Endothelial cell (in vitro differentiated cells): ENCODE results near the gene NID2. TPM values are rescaled to one million over a fixed set of nuclear protein-coding genes. Genes with fewer than 3 reads are reported as not detected.

Source experiments
- DNase-seq: peaks from one replicate; pipeline ENCODE4 v3.0.0; 2021; ENCODE audit warnings: low spot score
- H3K27ac Mint-ChIP-seq: one replicate; pipeline ENCODE4 v1.8.0; 2021; ENCODE audit warnings: mixed read lengths, inconsistent platforms; ENCODE audit not compliant: unreplicated experiment
- H3K27me3 Mint-ChIP-seq: one replicate; pipeline ENCODE4 v1.8.0; 2021; ENCODE audit warnings: mild to moderate bottlenecking, moderate library complexity, mixed read lengths, inconsistent platforms; ENCODE audit not compliant: unreplicated experiment
- H3K36me3 Mint-ChIP-seq: one replicate; pipeline ENCODE4 v1.8.0; 2021; ENCODE audit warnings: mild to moderate bottlenecking, low read depth, mixed read lengths, inconsistent platforms; ENCODE audit not compliant: unreplicated experiment
- H3K4me1 Mint-ChIP-seq: one replicate; pipeline ENCODE4 v1.8.0; 2021; ENCODE audit warnings: mild to moderate bottlenecking, mixed read lengths, inconsistent platforms; ENCODE audit not compliant: unreplicated experiment
- H3K4me3 Mint-ChIP-seq: one replicate; pipeline ENCODE4 v1.8.0; 2021; ENCODE audit warnings: mild to moderate bottlenecking, mixed read lengths, inconsistent platforms; ENCODE audit not compliant: unreplicated experiment
- H3K9me3 Mint-ChIP-seq: one replicate; pipeline ENCODE4 v1.8.0; 2021; ENCODE audit warnings: mixed read lengths, inconsistent platforms; ENCODE audit not compliant: unreplicated experiment
- total RNA-seq: library from RNA; stranded (reverse); fragmentation: NEBNext Ultra II Directional; extraction: Animal tissue kit (Norgen Biotek cat#: 25700); gene quantifications from one replicate; pipeline ENCODE4 v1.2.1, GENCODE V29; 2021; ENCODE audit not compliant: unreplicated experiment
- TF ChIP-seq, protein P1 (sequence below): fragments of 200-600 bp; sonication (generic); IDR thresholded peaks from one replicate; pipeline ENCODE4 v1.5.0; 2021; ENCODE audit warnings: antibody characterized with exemption; ENCODE audit not compliant: unreplicated experiment

NID2 gene
- total RNA-seq, 1 donor from 2014 or later: 80.8 TPM

DNA sequence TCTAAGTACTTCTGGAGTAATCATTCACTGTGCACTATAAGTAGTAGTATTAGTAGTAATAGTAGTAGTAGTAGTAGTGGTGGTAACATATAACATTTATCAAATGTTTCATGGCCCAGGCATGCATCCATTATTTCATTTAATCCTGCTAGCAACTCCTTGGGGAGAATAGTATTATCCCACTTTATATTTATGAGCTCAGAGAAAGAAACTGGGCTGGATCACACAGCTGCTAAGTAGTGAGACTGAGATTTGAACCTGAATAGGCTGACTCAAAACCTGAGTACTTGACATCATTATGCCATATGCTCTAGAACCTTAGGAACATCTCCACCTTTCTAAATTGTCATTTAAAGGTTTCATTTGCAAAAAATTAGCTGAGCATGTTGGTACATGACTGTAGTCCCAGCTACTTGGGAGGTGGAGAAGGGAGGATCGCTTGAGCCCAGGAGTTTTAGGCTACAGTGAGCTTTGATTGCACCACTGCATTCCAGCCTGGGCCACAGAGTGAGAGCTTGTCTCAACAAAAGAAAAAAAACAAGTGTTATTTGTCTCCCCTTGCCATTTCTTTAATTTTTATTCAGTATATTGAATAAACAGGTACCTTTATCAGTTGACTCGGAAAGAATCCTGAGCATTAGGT is 11.4 kb upstream of the NID2 start:
- Mint-ChIP-seq H3K27me3 (no peaks in the 10 kb centered on the region), H3K9me3 (peaks cover 4% of the 10 kb centered on the region), H3K4me1 (no peaks in the 10 kb centered on the region), H3K4me3 (no peak overlapping the region), H3K27ac (no peak overlapping the region), H3K36me3 (no peaks in the 10 kb centered on the region)
- TF ChIP-seq, protein P1, sequence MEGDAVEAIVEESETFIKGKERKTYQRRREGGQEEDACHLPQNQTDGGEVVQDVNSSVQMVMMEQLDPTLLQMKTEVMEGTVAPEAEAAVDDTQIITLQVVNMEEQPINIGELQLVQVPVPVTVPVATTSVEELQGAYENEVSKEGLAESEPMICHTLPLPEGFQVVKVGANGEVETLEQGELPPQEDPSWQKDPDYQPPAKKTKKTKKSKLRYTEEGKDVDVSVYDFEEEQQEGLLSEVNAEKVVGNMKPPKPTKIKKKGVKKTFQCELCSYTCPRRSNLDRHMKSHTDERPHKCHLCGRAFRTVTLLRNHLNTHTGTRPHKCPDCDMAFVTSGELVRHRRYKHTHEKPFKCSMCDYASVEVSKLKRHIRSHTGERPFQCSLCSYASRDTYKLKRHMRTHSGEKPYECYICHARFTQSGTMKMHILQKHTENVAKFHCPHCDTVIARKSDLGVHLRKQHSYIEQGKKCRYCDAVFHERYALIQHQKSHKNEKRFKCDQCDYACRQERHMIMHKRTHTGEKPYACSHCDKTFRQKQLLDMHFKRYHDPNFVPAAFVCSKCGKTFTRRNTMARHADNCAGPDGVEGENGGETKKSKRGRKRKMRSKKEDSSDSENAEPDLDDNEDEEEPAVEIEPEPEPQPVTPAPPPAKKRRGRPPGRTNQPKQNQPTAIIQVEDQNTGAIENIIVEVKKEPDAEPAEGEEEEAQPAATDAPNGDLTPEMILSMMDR: no peak
- no peak for DNase-seq

DNA sequence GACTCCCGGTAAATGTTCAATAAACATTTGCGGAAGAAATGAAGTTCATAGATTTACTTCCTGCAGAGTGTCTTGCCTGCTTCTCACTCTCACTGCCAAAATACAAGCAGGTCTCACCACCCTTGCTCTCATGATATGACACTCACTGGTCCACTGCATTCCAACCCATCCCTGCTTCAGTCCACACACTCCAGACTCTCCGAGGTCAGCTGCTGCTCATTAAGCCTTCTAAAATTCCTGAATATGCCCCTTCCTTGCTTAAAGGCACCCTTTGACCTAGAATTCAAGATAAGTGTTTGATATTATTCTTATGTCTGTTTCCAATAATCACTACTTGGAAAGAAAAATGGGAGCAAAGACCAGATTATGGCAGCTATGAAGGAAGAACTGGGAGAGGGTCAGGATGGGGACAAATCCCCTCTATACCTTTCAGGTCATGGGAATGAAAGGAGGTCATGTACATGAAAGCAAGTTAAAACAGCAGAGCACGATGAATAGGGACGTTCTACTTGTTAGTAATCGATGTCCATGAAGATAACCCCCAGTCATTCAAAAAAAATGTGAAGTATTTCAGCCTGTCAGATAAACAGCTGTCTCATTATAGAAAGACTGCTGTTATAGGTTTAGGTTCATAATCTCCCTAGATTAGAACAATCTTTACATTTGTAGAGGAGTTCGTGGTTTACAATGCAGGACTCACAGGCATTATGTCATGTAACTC is 10.5 kb upstream of the NID2 start:
- DNase-seq: no peak
- Mint-ChIP-seq H3K36me3 (no peaks in the 10 kb centered on the region), H3K4me3 (no peak overlapping the region), H3K4me1 (no peaks in the 10 kb centered on the region), H3K9me3 (peaks cover under 1% of the 10 kb centered on the region), H3K27me3 (no peaks in the 10 kb centered on the region), H3K27ac (no peak overlapping the region)
- TF ChIP-seq, protein P1: no peak

DNA sequence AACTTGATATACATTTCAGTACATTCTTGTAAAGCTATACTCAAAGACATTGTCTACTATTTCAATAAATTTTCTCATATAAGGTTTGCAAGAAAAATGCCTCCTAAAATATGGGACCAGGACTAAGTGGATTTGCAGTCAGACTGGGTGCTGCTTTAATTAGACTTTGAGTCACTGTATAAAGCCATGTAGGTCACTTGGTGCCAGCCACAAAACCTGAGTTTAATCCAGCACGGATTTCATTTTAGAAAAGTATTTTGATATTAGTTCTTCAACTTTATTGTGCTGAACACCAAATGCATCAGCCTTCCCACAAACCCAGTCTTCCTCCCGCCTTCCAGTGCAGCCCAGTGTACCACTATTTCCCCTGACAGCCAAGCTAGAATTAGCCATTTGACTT is 9.9 kb upstream of the NID2 start:
- Mint-ChIP-seq H3K27ac (no peak overlapping the region), H3K4me3 (no peak overlapping the region), H3K27me3 (no peaks in the 10 kb centered on the region), H3K9me3 (no peaks in the 10 kb centered on the region), H3K36me3 (no peaks in the 10 kb centered on the region), H3K4me1 (no peaks in the 10 kb centered on the region)
- TF ChIP-seq, protein P1: no peak
- no peak for DNase-seq

DNA sequence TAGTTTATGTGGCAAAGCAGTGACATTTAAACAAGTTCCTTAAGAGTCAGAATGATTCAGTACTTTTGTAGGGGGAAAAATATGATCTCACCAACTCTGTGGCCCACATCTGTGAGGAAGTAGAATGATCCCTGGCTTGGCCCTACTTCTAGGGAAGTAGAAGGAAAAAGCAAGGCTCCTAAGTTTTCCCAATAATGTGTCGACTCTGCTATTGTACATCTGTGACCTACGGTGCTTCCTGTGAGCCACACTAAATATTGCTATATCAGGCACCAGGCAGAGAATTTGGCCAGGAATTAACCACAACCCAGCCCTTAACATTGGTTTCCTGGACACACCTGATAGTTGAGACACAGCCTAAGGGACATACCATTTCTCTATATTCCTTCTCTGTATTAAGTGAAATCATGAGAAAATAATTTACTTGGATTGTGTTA is 9.3 kb upstream of the NID2 start:
- H3K27me3 Mint-ChIP-seq: no peaks in the 10 kb centered on the region
- H3K4me3 Mint-ChIP-seq: no peak overlapping the region
- H3K9me3 Mint-ChIP-seq: no peaks in the 10 kb centered on the region
- H3K36me3 Mint-ChIP-seq: no peaks in the 10 kb centered on the region
- TF ChIP-seq, protein P1: no peak
- no peak for DNase-seq
- H3K4me1 Mint-ChIP-seq: no peaks in the 10 kb centered on the region
- no peak overlapping the region for H3K27ac Mint-ChIP-seq
